Stimulated activated CD8-positive, alpha-beta memory T cell treated with anti-CD3 and anti-CD28 coated beads, Interleukin-15, amount 100 ng/mL, for 1 hour (primary cell): ENCODE results near the gene TFR2.
"Not testable (repeated sequence)": the region's sequence is repeated elsewhere in the genome, so short reads cannot be mapped to it uniquely, and the experiment has no call there.

Experiments used
- DNase-seq: peaks from one replicate; pipeline ENCODE4 v3.0.0-alpha.2; 2020; ENCODE audit warnings: low read depth

TFR2 gene

DNA sequence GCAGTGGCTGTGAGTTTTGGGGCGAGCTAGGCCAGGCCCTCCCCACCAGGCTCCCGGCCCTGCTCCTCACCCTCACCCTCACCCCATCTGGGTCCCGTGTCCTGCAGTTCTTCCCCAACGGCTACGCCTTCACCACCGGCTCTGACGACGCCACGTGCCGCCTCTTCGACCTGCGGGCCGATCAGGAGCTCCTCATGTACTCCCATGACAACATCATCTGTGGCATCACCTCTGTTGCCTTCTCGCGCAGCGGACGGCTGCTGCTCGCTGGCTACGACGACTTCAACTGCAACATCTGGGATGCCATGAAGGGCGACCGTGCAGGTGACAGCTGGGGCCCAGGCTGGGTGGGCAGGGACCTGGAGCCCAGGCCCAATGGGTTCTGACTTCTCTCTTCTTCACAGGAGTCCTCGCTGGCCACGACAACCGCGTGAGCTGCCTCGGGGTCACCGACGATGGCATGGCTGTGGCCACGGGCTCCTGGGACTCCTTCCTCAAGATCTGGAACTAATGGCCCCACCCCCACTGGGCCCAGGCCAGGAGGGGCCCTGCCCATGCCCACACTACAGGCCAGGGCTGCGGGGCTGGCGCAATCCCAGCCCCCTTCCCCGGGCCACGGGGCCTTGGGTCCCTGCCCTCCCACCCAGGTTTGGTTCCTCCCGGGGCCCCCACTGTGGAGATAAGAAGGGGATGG, 37.1 kb upstream of the TFR2 start:
- DNase-seq = no peak

DNA sequence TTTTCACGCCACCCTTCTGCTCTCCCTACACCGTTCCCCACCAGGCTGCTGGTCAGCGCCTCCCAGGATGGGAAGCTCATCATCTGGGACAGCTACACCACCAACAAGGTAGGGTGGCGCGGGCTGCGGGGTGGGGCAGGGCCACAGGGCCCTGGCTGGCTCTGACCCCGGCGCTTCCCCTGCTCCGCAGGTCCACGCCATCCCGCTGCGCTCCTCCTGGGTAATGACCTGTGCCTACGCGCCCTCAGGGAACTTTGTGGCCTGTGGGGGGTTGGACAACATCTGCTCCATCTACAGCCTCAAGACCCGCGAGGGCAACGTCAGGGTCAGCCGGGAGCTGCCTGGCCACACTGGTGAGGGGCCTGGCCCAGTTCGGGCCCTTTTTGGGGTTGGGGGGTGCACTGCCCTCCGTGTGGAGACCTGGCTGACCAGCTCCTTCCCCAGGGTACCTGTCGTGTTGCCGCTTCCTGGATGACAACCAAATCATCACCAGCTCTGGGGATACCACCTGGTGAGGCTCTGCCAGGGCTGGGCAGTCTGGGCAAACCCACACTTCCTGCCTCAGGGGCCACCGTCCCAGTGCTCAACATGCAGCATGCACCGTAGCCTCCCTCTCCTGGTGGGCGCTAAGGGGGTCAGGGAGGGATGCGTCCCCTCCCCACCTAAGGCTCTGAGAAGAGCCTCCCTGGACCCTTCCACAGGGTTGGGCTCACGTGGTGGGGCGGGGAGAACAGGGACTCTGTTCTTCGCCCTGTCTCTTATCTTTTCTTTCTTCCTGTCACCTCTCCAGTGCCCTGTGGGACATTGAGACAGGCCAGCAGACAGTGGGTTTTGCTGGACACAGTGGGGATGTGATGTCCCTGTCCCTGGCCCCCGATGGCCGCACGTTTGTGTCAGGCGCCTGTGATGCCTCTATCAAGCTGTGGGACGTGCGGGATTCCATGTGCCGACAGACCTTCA, 36.2 kb upstream of the TFR2 start:
- DNase-seq = no peak

DNA sequence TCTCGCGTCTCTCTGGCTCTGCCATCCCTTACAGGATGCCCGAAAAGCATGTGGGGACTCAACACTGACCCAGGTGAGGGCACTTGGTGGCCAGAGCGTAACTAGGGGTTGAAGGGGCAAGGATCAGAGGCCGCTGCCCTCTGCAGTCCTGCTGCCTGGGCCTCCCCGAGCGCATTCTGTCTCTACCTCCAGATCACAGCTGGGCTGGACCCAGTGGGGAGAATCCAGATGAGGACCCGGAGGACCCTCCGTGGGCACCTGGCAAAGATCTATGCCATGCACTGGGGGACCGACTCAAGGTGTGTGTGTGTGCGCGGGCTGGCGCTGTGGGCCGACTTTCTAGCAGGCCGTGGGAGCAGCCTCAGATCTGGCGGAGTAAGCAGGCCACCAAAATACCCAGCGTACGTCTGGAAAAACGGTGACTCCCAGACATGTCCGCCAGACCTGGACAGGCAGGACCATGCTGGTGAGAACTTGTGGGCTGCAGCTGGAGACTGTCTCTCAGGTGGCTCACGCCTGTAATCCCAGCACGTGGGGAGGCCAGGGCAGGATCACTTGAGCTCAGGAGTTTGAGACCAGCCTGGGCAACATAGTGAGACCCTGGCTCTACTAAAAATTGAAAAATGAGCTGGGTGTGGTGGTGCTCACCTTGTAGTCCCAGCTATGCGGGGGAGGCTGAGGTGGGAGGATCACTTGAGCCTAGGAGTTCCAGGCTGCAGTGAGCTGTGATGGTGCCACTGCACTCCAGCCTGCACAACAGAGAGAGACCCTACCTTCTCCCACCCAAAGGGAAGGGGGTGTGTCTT, 35.4 kb upstream of the TFR2 start:
- DNase-seq = no peak

DNA sequence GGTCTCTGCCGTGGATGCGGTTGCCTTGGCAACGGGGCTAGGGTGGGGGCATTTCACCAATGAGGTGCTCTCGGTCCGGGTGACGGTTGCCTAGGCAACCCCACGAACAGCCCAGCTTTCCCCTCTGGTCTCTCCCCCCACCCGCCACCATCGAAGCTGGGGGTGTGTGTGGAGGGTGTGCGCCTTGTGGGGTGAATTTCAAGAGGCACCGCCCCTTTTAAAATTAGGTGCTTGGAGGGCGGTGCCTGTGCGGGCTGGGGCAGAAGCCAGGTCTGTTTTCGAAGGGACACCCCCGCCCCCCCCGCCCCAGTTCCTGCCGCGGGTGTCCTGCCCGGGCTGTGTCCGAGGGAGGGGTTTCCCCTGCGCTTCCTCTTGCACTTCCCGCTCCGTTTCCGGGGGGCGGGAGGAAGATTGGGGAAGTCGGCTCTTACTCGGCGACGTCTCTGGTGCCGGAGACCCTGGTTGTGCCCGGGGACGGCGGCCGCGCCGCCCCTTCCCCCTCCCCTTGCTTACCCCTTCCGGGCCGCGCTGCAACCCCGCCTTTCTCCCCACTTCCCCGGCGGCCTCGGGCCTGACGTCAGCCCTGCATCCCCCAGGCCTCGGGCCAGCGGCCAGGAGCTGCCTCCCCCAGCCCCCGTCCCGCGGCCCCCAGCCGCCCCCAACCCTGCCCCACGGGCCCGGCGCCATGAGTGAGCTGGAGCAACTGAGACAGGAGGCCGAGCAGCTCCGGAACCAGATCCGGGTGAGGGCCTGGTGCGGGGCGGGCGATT, 34.4 kb upstream of the TFR2 start:
- peak; percentile 64 for DNase-seq

DNA sequence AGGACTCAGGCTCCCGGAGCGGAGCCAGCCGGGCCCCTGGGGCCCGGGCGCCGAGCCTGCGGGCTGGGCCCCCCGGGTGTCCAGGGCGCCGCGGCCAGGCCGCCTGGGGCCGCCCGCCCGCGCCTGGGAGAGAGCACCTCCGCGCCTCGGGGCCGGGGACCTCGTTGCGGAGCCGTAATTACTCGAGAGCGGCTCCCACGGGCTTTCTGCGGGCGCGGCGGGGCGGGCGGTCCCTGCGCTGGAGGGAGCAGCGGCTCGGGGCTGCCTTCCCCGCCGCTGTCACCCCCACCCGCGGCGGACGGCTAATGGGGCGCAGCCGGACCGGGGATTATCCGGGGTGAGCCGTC, 33.7 kb upstream of the TFR2 start:
- DNase-seq = no peak

DNA sequence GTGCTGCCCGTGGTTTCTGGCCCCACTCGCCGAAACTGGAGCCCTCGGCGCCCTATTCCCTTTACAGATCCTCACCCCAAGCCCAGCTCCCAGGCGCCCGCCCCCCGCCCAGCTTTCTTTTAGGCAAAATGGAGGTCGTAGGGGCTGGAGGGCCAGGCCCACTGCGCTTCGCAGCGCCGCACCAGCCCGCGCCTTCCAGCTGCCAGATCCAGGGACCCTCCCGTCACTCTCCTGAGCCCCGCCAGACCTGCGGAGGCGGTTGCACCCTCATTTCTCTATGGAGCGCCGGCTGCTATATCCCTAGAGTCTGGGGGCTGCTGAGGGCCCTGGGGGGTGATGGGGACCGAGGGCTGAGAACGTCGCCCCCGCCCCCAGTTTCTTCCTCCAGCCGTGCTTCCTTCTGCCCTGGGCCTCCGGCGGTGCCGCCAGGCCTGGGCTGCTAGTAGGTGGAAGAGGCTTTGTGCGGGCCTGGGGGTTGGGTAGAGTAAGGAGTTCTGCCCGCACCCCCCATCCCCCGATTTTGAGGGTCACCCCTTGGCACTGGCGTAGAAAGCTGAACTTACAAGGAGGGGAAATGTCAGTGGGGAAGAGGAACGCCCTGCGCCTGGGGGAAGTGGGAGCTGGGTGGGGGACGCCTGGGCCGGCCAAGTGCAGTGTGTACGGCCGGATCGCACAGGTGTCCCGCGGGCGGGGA, 33.2 kb upstream of the TFR2 start:
- no peak for DNase-seq

DNA sequence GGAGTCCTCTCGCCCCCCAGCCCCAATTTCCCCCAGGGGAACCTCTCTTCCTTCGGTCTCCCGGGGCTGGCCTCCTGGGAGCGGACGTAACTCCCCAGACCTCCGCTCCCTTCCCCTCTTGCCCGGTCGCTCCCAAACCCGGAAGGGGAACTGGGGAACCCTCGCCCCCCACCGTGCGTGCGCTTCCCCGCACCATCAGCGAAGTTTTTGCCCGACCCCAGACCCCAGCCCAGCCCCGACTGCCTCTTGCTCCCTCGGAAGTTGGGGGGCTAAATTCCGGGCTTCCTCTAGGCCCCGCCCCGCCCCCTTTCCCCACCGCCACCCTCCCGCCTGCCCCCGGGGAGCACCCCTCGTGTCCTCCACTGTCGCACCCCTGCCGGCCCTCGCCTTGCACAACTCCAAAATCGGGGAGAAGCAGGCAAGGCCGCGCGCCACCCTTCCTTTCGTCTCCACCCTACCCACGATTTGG, 32.6 kb upstream of the TFR2 start:
- no peak for DNase-seq

DNA sequence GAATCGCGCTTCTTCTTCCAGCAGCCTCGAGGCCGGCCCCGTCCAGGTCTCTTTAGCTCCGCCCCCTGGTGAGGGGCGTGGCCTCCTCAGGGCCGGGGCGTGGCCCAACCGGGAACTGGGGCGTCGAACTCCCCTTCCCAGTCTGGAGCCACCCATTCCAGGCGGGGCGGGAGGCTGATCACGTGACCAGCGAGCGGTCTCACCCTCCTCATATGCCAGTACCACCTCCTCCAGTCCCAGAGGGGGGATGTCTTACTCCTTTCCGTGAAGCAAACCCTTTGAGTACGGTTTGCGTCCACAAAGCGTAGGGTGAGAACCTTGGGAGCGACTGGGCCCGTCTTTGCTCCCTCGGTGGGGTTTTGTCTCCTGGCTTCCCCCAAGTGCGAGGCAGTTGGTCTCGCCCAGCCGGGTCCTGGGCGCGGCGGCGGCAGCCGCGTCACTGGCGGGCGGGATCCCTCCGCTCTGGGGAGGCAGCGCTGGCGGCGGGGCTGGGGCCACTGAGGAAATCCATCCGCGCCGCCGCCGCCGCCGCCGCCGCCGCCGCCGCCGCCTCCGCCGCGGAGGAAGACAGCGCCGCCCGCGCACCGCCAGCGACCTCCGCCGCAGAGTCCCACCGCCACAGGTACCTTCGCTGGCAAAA, 32.1 kb upstream of the TFR2 start, which contains the start of gene GNB2:
Gene GNB2 (plus strand): TSS at position 439 of the 640 bp plus-strand sequence. CDS start 2,526 bp downstream, outside the sequence.
- DNase-seq = peak; percentile 96

DNA sequence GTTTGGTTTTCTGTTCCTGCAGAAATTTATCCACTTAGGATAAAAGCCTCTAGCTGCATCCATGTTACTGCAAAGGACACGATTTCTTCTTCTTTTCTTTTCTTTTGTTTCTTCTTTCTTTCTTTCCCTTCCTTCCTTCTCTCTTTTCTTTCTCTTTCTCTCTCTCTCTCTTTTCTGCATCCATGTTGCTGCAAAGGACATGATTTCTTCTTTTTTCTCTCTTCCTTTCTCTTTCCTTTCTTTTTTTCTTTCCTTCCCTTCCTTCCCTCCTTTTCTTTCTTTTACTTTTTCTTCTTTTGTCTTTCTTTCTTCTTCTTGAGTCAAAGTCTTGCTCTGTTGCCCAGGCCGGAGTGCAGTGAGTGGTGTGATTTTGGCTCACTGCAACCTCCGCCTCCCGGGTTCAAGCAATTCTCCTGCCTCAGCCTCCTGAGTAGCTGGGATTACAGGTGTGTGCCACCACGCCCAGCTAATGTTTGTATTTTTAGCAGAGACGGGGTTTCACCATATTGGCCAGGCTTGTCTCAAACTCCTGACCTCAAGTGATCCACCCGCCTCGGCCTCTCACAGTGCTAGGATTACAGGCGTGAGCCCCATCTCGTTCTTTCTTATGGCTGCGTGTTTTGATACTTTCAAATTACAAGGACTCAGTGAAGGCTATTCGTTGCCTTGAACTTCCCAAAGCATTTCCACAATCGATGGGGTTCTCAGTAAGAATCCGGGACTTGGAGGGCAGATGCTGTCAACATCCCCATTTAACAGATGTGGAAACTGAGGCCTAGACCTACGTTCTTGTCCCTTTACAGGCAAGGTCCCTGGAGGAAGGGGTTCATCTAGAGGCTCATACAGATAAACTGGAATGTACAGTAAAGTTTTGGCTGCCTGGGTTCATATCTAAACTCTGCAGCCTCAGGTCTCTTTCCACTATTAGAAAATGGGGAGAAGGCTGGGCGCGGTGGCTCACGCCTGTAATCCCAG, 30.3 kb upstream of the TFR2 start:
- no peak for DNase-seq

DNA sequence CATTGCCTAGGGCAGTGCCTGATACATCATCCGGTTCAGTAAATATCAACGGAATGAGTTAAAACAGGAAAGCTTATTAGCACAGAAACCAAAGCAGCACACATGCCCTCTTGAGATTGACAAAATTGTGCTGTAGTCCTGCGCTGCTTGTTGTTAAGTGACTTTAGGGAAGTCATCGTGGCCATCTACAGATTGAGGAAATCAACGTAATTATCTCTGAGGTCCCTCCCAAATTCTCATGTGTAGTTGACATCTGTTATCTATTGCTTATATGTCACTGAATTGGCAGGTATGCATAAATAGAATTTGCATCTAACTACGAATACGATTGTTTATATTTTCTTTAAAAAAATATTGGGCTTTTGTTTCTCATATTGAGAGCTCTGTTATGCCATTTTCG, 28.7 kb upstream of the TFR2 start:
- no peak for DNase-seq

DNA sequence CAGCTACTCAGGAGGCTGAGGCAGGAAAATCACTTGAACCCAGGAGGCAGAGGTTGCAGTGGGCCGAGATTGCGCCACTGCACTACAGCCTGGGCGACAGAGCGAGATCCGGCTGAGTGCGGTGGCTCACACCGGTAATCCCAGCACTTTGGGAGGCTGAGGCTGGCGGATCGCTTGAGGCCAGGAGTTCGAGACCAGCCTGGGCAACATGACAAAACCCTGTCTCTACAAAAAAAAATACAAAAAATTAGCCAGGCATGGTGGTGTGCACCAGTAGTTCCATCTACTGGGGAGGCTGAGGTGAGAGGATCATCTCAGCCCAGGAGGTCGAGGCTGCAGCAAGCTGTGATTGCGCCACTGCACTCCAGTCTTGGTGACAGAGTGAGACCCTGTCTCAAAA, 27.8 kb upstream of the TFR2 start:
- not testable (repeated sequence) for DNase-seq

DNA sequence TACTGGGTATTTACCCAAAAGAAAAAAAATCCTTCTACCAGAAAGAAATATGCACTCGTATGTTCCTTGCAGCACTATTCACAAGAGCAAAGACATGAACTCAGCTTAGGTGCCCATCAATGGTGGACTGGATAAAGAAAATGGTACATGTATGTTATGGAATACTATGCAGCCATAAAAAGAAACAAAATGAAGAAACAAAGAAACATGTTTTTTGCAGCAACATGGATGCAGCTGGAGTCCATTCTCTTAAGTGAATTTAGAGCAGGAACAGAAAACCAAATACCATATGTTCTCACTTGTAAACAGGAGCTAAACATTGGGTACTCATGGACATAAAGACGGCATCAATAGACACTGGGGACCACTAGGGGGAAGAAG, 26.7 kb upstream of the TFR2 start:
- DNase-seq = no peak

DNA sequence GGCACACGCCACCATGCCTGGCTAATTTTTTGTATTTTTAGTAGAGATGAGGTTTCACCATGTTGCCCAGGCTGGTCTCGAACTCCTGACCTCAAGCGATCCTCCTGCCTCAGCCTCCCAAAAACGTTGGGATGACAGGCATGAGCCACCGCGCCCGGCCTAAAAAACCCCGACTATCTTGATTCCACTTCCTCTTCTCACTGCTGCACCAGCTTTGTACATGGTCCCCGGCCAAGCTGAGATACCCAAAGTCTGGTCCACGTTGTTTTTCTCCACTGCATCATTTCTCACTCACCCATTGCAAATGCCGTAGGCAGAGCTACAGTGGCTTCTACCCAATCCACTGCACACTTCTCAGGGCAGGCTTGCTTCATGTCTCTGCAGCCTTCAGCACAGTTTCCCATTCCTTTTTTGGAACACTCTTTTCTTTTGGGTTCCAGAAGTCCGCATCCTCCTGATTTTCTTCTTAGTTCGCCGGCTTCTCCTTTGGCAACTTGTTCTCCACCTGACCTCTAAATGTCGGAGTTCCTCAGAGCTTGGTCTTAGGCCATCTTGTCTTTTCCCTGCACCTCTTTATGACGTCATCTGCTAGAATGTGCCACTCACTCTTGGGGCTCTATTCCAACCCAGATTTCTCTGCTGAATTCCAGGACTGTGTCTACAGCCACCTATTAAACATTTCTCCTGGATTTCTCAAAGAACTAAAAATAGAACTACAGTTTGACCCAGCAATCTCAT, 26.1 kb upstream of the TFR2 start:
- no peak for DNase-seq

DNA sequence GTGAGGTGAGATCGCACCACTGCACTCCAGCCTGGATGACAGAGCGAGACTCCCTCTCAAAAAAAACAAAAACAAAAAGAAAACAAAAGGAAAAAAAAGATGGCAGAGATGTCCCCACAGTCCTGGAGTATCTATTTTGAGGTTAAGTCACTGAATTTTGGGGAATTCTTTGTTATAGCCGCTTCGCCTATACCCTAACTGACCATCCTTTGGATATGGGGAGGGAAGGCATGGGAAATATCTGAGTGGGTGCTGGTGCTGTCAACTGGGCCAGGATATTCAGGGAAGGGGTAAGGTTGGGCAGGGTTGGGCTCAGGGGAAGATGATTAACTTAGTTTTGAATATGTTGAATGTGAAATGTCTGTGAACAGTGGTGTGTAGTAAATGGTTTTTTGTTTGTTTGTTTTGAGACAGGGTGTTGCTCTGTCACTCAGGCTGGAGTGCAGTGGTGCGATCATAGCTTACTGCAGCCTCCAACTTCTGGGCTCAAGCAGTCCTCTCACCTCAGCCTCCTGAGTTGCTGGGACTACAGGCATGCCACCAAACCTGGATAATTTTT, 23.9 kb upstream of the TFR2 start:
- DNase-seq = no peak

DNA sequence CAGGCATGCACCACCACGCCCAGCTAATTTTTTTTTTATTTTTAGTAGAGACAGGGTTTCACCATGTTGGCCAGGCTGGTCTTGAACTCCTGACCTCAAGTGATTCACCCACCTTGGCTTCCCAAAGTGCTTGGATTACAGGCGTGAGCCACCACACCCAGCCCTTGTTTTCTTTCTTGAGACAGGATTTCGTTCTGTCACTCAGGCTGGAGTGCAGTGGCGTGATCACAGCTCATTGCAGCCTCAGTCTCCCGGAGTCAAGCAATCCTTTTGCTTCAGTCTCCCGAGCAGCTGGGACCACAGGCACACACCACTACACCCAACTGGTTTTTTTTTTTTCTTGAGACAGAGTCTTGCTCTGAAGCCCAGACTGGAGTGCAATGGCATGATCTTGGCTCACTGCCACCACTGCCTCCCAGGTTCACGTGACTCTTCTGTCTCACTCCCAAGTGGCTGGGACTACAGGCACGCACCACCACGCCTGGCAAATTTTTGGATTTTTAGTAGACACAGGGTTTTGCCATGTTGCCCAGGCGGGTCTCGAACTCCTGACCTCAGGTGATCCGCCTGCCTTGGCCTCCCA, 20.9 kb upstream of the TFR2 start:
- not testable (repeated sequence) for DNase-seq

DNA sequence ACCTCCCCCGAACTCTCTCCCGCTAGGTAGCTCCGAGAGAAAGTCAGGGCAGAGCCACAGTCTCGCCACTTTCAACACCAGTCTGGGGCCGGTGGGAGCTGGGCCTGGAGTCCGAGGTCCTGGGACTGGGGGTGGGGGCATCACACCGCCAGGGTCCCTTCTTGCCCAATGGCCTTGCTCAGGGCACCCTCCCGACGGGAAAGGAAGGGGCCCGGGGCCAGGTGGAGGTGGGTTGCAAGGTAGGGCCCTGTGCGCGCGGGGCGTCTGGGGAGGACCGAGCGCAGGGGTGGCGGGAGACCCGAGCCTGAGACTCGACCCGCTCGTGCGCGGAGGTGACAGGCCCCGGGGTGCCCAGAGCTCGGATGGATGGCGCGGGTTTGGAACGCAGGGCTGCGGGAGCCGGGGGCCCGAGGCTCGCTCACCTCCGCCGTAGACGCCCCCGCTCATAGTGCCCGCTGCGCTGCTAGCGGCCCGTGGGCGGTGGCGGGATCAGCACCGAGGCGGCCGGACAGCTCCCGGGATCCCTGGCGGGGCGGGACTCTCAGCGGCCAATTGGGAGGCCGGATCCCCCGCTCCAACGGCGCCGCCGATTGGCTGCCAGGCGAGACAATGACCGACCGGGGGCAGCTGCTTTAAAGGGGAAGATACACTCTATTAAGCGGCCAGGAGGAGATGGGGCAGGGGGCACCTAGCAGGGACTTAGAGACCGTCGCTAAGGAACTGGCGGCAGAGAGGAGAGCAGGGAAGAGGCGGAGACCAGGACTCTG, 14.7 kb upstream of the TFR2 start, which contains the start of gene ACTL6B:
Gene ACTL6B (minus strand): TSS at position 541 of the 767 bp plus-strand sequence. CDS start 94 bp downstream, at position 447.
- no peak for DNase-seq
